ENCODE data around the gene KRTAP13-1.

- no peak for TF ChIP-seq TAF1 (IDR thresholded peaks at IDR 0.05; ENCODE audit: borderline replicate concordance, insufficient read depth, low read length)
- TF ChIP-seq POLR2AphosphoS5 (IDR thresholded peaks at IDR 0.05; ENCODE audit: low read depth, low read length) = no peak
- TF ChIP-seq, protein P1, sequence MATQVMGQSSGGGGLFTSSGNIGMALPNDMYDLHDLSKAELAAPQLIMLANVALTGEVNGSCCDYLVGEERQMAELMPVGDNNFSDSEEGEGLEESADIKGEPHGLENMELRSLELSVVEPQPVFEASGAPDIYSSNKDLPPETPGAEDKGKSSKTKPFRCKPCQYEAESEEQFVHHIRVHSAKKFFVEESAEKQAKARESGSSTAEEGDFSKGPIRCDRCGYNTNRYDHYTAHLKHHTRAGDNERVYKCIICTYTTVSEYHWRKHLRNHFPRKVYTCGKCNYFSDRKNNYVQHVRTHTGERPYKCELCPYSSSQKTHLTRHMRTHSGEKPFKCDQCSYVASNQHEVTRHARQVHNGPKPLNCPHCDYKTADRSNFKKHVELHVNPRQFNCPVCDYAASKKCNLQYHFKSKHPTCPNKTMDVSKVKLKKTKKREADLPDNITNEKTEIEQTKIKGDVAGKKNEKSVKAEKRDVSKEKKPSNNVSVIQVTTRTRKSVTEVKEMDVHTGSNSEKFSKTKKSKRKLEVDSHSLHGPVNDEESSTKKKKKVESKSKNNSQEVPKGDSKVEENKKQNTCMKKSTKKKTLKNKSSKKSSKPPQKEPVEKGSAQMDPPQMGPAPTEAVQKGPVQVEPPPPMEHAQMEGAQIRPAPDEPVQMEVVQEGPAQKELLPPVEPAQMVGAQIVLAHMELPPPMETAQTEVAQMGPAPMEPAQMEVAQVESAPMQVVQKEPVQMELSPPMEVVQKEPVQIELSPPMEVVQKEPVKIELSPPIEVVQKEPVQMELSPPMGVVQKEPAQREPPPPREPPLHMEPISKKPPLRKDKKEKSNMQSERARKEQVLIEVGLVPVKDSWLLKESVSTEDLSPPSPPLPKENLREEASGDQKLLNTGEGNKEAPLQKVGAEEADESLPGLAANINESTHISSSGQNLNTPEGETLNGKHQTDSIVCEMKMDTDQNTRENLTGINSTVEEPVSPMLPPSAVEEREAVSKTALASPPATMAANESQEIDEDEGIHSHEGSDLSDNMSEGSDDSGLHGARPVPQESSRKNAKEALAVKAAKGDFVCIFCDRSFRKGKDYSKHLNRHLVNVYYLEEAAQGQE (IDR thresholded peaks at IDR 0.05; ENCODE audit: insufficient read depth in 1 of 2, low read depth in 2 of 2, low read length in 2 of 2) = no peak
- no peak for TF ChIP-seq SIN3A (IDR thresholded peaks at IDR 0.05; ENCODE audit: borderline replicate concordance, insufficient read depth, low read length)
Observed at GRCh38 chr21:30425826-30426225, 30.0 kb downstream of the KRTAP13-1 start, which contains the start of gene KRTAP13-3.
